ENCODE data around the gene CCL24.
"Not testable (repeated sequence)": the region's sequence is repeated elsewhere in the genome, so short reads cannot be mapped to it uniquely, and the experiment has no call there.

Gene CCL24

GRCh38 chr7:75813781-75814236, at the start of gene CCL24:
CCL24 (minus strand) TSS chr7:75813806; CDS start chr7:75813715, 91 bp downstream.
- no peaks in the 10 kb centered on the region for H3K27me3 ChIP-seq (ENCODE audit: control insufficient read depth, insufficient read depth, low read length)
- no peak within 1 kb of the TSS for H3K27ac ChIP-seq
- TF ChIP-seq CTCF (IDR thresholded peaks at IDR 0.05): no peak
- no peaks in the 10 kb centered on the region for H3K4me1 ChIP-seq
- no peaks in the 10 kb centered on the region for H3K36me3 ChIP-seq (ENCODE audit: control insufficient read depth, insufficient read depth, low read length)
- H3K79me2 ChIP-seq: no peaks in the 10 kb centered on the region
- no peaks in the 10 kb centered on the region for H3K9me3 ChIP-seq (ENCODE audit: control insufficient read depth, low read length)
- H2AFZ ChIP-seq: no peak within 1 kb of the TSS
- no peak within 1 kb of the TSS for H3K4me2 ChIP-seq (ENCODE audit: low read length)
- no peak within 1 kb of the TSS for H3K4me3 ChIP-seq (ENCODE audit: low read depth, low read length)
- H3K9ac ChIP-seq: no peak within 1 kb of the TSS

GRCh38 chr7:75861636-75862035, 48.0 kb upstream of the CCL24 start:
- TF ChIP-seq CTCF (IDR thresholded peaks at IDR 0.05): no peak
- H3K9me3 ChIP-seq (ENCODE audit: control insufficient read depth, low read length): no peaks in the 10 kb centered on the region
- peaks cover 6% of the 10 kb centered on the region for H3K4me1 ChIP-seq
- H2AFZ ChIP-seq: peak overlapping the region; percentile 16
- H3K4me2 ChIP-seq (ENCODE audit: low read length): no peak overlapping the region
- no peak overlapping the region for H3K9ac ChIP-seq
- no peak overlapping the region for H3K27ac ChIP-seq
- H3K36me3 ChIP-seq (ENCODE audit: control insufficient read depth, insufficient read depth, low read length): no peaks in the 10 kb centered on the region
- no peaks in the 10 kb centered on the region for H3K79me2 ChIP-seq
- H3K4me3 ChIP-seq (ENCODE audit: low read depth, low read length): no peak overlapping the region
- H3K27me3 ChIP-seq (ENCODE audit: control insufficient read depth, insufficient read depth, low read length): no peaks in the 10 kb centered on the region

- H3K36me3 ChIP-seq (ENCODE audit: control insufficient read depth, insufficient read depth, low read length): no peaks in the 10 kb centered on the region
- H3K79me2 ChIP-seq: no peaks in the 10 kb centered on the region
- no peak for TF ChIP-seq CTCF (IDR thresholded peaks at IDR 0.05)
These were observed 44.8 kb upstream of the CCL24 start for GRCh38 chr7:75858410-75858809.

GRCh38 chr7:75856536-75856935, 42.9 kb upstream of the CCL24 start:
- H3K4me2 ChIP-seq (ENCODE audit: low read length): no peak overlapping the region
- H3K27ac ChIP-seq: no peak overlapping the region
- H3K27me3 ChIP-seq (ENCODE audit: control insufficient read depth, insufficient read depth, low read length): no peaks in the 10 kb centered on the region
- H2AFZ ChIP-seq: no peak overlapping the region
- H3K4me3 ChIP-seq (ENCODE audit: low read depth, low read length): no peak overlapping the region
- no peaks in the 10 kb centered on the region for H3K79me2 ChIP-seq
- H3K9ac ChIP-seq: no peak overlapping the region
- no peak for TF ChIP-seq CTCF (IDR thresholded peaks at IDR 0.05)
- H3K9me3 ChIP-seq (ENCODE audit: control insufficient read depth, low read length): no peaks in the 10 kb centered on the region
- H3K4me1 ChIP-seq: no peaks in the 10 kb centered on the region
- H3K36me3 ChIP-seq (ENCODE audit: control insufficient read depth, insufficient read depth, low read length): no peaks in the 10 kb centered on the region

More at GRCh38 chr7:75858410-75858809, 44.8 kb upstream of the CCL24 start:
- Histone ChIP-seq H3K4me3 (ENCODE audit: low read depth, low read length) (no peak overlapping the region), H3K4me1 (no peaks in the 10 kb centered on the region), H2AFZ (no peak overlapping the region), H3K27ac (no peak overlapping the region), H3K9ac (no peak overlapping the region), H3K27me3 (ENCODE audit: control insufficient read depth, insufficient read depth, low read length) (no peaks in the 10 kb centered on the region), H3K4me2 (ENCODE audit: low read length) (no peak overlapping the region), H3K9me3 (ENCODE audit: control insufficient read depth, low read length) (no peaks in the 10 kb centered on the region)

- H3K9me3 ChIP-seq (ENCODE audit: control insufficient read depth, low read length); H3K79me2 ChIP-seq; H3K4me2 ChIP-seq (ENCODE audit: low read length); H3K27me3 ChIP-seq (ENCODE audit: control insufficient read depth, insufficient read depth, low read length); H3K27ac ChIP-seq; H3K9ac ChIP-seq; H3K36me3 ChIP-seq (ENCODE audit: control insufficient read depth, insufficient read depth, low read length); H3K4me1 ChIP-seq; H3K4me3 ChIP-seq (ENCODE audit: low read depth, low read length); H2AFZ ChIP-seq: not testable (repeated sequence)
These were observed 41.3 kb upstream of the CCL24 start for GRCh38 chr7:75854813-75855345.

All from parathyroid adenoma (tissue), 2 donors.